K562 (cell line): ENCODE measurements around the gene SELENOT. TPM values are rescaled to one million over a fixed set of nuclear protein-coding genes. Genes with fewer than 3 reads are reported as not detected.

ENCODE experiments used
- ADNP ChIP-seq: fragments of 200-800 bp; sonication (Bioruptor generic); IDR thresholded peaks from 2 replicates; pipeline ENCODE4 v1.6.1; 2016; ENCODE audit warnings: missing genetic modification characterization, missing compliant biosample characterization
- BRD9 ChIP-seq: fragments of 450-650 bp; IDR thresholded peaks from 2 replicates; pipeline ENCODE4 v1.6.1; 2018; ENCODE audit warnings: low read depth; ENCODE audit not compliant: partially characterized antibody
- COPS2 ChIP-seq: fragments of 450-650 bp; conservative IDR thresholded peaks from 2 replicates; pipeline ENCODE4 v1.6.1; 2016; ENCODE audit warnings: mild to moderate bottlenecking, moderate library complexity
- GABPB2 ChIP-seq: fragments of 250-450 bp; sonication (Bioruptor Pico); conservative IDR thresholded peaks from 2 replicates; pipeline ENCODE4 v1.5.1; 2021; ENCODE audit warnings: mild to moderate bottlenecking
- PHF8 ChIP-seq: fragments of 200-600 bp; sonication (generic); IDR thresholded peaks from 2 replicates; pipeline ENCODE4 v1.6.1; 2012; ENCODE audit warnings: mixed run types, mild to moderate bottlenecking, inconsistent platforms, low read length, moderate library complexity, borderline replicate concordance
- SREBF1 ChIP-seq: fragments of 150-350 bp; IDR thresholded peaks from 2 replicates; pipeline ENCODE4 v1.6.1; 2014; ENCODE audit warnings: antibody characterized with exemption, low read depth, low read length, borderline replicate concordance
- TFAP4 ChIP-seq: sonication (generic); formaldehyde crosslinking; IDR thresholded peaks from 2 replicates; pipeline ENCODE4 v1.8.0; 2022; ENCODE audit warnings: missing genetic modification reagents, mild to moderate bottlenecking, moderate library complexity, borderline replicate concordance
- TRIM24 ChIP-seq, 2 experiments: fragments of 450-650 bp; IDR thresholded peaks; 2 replicates each; pipeline ENCODE4 v1.6.1; 2016
- ZBTB40 ChIP-seq, 2 experiments: fragments of 450-650 bp in 1 of 2; sonication (generic) in 1 of 2; formaldehyde crosslinking in 1 of 2; IDR thresholded peaks; 2 replicates each; pipeline versions ENCODE4 v1.7.1 to v1.9.0; 2016 to 2022; ENCODE audit warnings: inconsistent platforms in 1 of 2, mild to moderate bottlenecking in 1 of 2, missing genetic modification reagents in 1 of 2
- ZNF143 ChIP-seq: sonication (generic); formaldehyde crosslinking; IDR thresholded peaks from 2 replicates; pipeline ENCODE4 v1.9.0; 2022; ENCODE audit warnings: mild to moderate bottlenecking, missing genetic modification reagents
- ZNF785 ChIP-seq: fragments of 250-450 bp; sonication (Bioruptor Pico); IDR thresholded peaks from 2 replicates; pipeline ENCODE4 v1.4.0; 2020; ENCODE audit warnings: mild to moderate bottlenecking
- polyA plus RNA-seq, 8 experiments: library from polyadenylated mRNA; depleted of rRNA in 4 of 8; stranded (reverse) in 5 of 8; unstranded in 3 of 8; fragments of >200 nt; fragmentation: Nextera tagmentation in 2 of 8; fragmentation: Illumina TruSeq in 1 of 8; extraction: Ambion mirVana in 2 of 8; extraction: Trizol in 1 of 8; gene quantifications; 2 replicates each; pipeline versions ENCODE4 v1.2.1 to v1.2.3, GENCODE V29; 2011 to 2014; ENCODE audit warnings: inconsistent platforms in 1 of 8, missing spikeins in 1 of 8
- total RNA-seq, 7 experiments: library from RNA; depleted of rRNA in 6 of 7; stranded (reverse); fragments of >200 nt in 6 of 7; fragmentation: Illumina TruSeq in 2 of 7; extraction: Trizol in 2 of 7; gene quantifications; 2 replicates each; pipeline versions ENCODE4 v1.2.1 to v1.2.3, GENCODE V29; 2011 to 2021; ENCODE audit warnings: low replicate concordance in 1 of 7
- TF ChIP-seq, protein P1 (sequence below): fragments of 250-450 bp; sonication (Bioruptor Pico); IDR thresholded peaks from 2 replicates; pipeline ENCODE4 v1.4.0; 2020

Gene SELENOT
- total and polyA plus RNA-seq, 9 of the 15 experiments (the other 6 are each of a cell fraction or from before 2014, with no cell fraction given): 33.0 to 411 (median 91.9) TPM

DNA sequence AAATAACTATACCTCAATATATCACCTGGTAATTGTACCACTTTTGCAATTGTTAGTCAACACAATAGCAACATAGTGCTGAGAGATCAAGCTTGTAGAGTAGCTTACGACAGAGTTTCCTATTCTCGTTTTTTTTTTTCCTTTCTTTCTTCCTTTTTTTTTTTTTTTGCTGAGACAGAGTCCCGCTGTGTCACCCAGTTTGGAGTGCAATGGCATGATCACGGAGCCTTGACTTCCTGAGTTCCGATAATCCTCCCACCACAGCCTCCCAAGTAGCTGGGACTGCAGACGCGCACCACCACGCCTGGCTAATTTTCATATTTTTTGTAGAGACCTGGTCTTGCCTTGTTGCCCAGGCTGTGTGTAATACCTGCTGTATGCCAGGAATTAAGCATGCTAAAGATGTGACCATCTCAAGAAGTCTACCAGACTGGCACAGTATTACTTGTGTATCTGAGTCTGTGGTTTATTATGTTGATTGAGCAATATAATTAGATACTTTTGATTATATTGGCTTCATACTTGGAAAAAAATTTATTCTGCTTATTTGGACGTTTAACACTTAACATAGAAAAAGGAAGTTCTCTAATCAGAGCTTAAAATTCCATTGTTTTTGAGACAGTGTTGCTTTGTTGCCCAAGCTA lies 3.0 kb downstream of the SELENOT start (continued):
- TF ChIP-seq, protein P1, sequence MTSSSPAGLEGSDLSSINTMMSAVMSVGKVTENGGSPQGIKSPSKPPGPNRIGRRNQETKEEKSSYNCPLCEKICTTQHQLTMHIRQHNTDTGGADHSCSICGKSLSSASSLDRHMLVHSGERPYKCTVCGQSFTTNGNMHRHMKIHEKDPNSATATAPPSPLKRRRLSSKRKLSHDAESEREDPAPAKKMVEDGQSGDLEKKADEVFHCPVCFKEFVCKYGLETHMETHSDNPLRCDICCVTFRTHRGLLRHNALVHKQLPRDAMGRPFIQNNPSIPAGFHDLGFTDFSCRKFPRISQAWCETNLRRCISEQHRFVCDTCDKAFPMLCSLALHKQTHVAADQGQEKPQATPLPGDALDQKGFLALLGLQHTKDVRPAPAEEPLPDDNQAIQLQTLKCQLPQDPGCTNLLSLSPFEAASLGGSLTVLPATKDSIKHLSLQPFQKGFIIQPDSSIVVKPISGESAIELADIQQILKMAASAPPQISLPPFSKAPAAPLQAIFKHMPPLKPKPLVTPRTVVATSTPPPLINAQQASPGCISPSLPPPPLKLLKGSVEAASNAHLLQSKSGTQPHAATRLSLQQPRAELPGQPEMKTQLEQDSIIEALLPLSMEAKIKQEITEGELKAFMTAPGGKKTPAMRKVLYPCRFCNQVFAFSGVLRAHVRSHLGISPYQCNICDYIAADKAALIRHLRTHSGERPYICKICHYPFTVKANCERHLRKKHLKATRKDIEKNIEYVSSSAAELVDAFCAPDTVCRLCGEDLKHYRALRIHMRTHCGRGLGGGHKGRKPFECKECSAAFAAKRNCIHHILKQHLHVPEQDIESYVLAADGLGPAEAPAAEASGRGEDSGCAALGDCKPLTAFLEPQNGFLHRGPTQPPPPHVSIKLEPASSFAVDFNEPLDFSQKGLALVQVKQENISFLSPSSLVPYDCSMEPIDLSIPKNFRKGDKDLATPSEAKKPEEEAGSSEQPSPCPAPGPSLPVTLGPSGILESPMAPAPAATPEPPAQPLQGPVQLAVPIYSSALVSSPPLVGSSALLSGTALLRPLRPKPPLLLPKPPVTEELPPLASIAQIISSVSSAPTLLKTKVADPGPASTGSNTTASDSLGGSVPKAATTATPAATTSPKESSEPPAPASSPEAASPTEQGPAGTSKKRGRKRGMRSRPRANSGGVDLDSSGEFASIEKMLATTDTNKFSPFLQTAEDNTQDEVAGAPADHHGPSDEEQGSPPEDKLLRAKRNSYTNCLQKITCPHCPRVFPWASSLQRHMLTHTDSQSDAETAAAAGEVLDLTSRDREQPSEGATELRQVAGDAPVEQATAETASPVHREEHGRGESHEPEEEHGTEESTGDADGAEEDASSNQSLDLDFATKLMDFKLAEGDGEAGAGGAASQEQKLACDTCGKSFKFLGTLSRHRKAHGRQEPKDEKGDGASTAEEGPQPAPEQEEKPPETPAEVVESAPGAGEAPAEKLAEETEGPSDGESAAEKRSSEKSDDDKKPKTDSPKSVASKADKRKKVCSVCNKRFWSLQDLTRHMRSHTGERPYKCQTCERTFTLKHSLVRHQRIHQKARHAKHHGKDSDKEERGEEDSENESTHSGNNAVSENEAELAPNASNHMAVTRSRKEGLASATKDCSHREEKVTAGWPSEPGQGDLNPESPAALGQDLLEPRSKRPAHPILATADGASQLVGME (CRISPR knock-in tag): no peak
- TF ChIP-seq COPS2 (no peak), ZNF143 (CRISPR knock-in tag) (no peak), ZNF785 (CRISPR knock-in tag) (no peak), SREBF1 (no peak), BRD9 (no peak), TFAP4 (no peak), TRIM24 (IDR thresholded peaks at IDR 0.05) (peak in 1 of 2 experiments; percentile 48; a peak in 1 of 4 replicates), GABPB2 (CRISPR knock-in tag) (no peak), ZBTB40 (IDR thresholded peaks at IDR 0.05) (no peak), ZBTB40 (CRISPR knock-in tag; IDR thresholded peaks at IDR 0.05) (no peak), PHF8 (no peak), ADNP (no peak)
